GM12891 (cell line): ENCODE measurements around the gene FARP2.

Source experiments
- DNase-seq: peaks from one replicate; pipeline ENCODE4 v3.0.0; 2011; ENCODE audit warnings: low spot score; ENCODE audit not compliant: insufficient read length
- FAIRE-seq: peaks from 2 replicates; lab custom pipeline; 2011; peaks lifted over from hg19 to GRCh38; lab: Jason Lieb, UNC
- PAX5 ChIP-seq: IDR thresholded peaks from 2 replicates; pipeline ENCODE4 v1.6.1; 2011; ENCODE audit warnings: low read length, moderate library complexity, mild to moderate bottlenecking; ENCODE audit not compliant: insufficient read depth, severe bottlenecking
- POLR2A ChIP-seq: IDR thresholded peaks from 2 replicates; pipeline ENCODE4 v1.6.1; 2011; ENCODE audit warnings: low read depth, low read length, control low read depth
- POLR2AphosphoS5 ChIP-seq: IDR thresholded peaks from 2 replicates; pipeline ENCODE4 v1.6.1; 2011; ENCODE audit warnings: low read depth, low read length, control low read depth
- POU2F2 ChIP-seq: IDR thresholded peaks from 2 replicates; pipeline ENCODE4 v1.6.1; 2011; ENCODE audit warnings: low read depth, mild to moderate bottlenecking, control low read depth, low read length, moderate library complexity
- SPI1 ChIP-seq: IDR thresholded peaks from 2 replicates; pipeline ENCODE4 v1.6.1; 2011; ENCODE audit warnings: low read depth, low read length, control low read depth
- TAF1 ChIP-seq: IDR thresholded peaks from 2 replicates; pipeline ENCODE4 v1.6.1; 2011; ENCODE audit warnings: low read depth, low read length, control low read depth

FARP2 gene

GRCh38 chr2:241482126-241482955 is 126.3 kb downstream of the FARP2 start:
- no peak for DNase-seq
- TF ChIP-seq POU2F2 (no peak), PAX5 (no peak), SPI1 (no peak), POLR2AphosphoS5 (no peak), TAF1 (no peak), POLR2A (no peak)
- FAIRE-seq, result no peak

GRCh38 chr2:241483305-241483704 is 127.2 kb downstream of the FARP2 start:
- TF ChIP-seq POLR2A, result no peak
- TF ChIP-seq POU2F2, result no peak
- TF ChIP-seq TAF1, result no peak
- TF ChIP-seq PAX5, result no peak
- FAIRE-seq (no peak), DNase-seq (no peak)

DNA sequence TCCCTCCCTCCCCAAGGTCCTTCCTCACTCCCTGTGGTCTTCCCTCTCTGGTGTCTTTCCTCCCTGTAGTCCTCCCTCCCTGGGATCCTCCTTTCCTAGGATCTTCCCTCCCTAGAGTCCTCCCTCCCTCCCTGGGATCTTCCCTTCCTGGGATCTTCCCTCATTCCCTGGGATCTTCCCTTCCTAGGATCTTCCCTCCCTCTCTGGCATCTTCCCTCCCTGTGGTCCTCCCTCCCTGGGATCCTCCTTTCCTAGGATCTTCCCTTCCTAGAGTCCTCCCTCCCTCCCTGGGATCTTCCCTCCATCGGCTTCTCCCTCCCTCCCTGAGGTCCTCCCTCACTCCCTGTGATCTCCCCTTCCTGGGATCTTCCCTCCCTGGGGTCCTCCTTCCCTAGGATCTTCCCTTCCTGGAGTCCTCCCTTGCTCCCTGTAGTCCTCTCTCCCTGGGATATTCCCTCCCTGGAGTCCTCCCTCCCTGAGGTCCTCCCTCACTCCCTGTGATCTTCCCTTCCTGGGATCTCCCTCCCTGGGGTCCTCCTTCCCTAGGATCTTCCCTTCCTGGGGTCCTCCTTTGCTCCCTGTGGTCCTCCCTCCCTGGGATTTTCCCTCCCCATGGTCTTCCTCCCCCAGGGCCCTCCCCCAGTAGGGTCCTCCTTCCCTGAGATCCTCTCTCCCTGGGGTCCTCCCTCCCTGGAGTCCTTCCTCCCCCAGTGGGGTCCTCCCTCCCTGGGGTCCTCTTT is 129.3 kb downstream of the FARP2 start:
- no peak for DNase-seq
- TF ChIP-seq SPI1, result no peak
- no peak for TF ChIP-seq POLR2A
- TF ChIP-seq POU2F2, result no peak
- no peak for TF ChIP-seq PAX5
- no peak for TF ChIP-seq TAF1
- no peak for TF ChIP-seq POLR2AphosphoS5
- FAIRE-seq, result no peak

- DNase-seq (no peak), FAIRE-seq (no peak)
- TF ChIP-seq POLR2AphosphoS5 (no peak), SPI1 (no peak), POU2F2 (no peak), POLR2A (no peak)
Measured at GRCh38 chr2:241489088-241489487, 133.0 kb downstream of the FARP2 start.

GRCh38 chr2:241489733-241490680 is 133.9 kb downstream of the FARP2 start:
- FAIRE-seq, result no peak
- DNase-seq, result no peak
- TF ChIP-seq POLR2A (no peak), POLR2AphosphoS5 (no peak), TAF1 (no peak), POU2F2 (no peak)

GRCh38 chr2:241490825-241491506 is 134.9 kb downstream of the FARP2 start:
- DNase-seq, result no peak
- TF ChIP-seq POLR2A (no peak), PAX5 (no peak), POU2F2 (no peak), POLR2AphosphoS5 (no peak), SPI1 (no peak), TAF1 (no peak)

GRCh38 chr2:241491549-241492173 is 135.6 kb downstream of the FARP2 start:
- no peak for DNase-seq
- no peak for FAIRE-seq
- no peak for TF ChIP-seq PAX5
- TF ChIP-seq POLR2A, result no peak
- TF ChIP-seq POU2F2, result no peak
- TF ChIP-seq POLR2AphosphoS5, result no peak
- no peak for TF ChIP-seq SPI1
- no peak for TF ChIP-seq TAF1

More at GRCh38 chr2:241490825-241491506, 134.9 kb downstream of the FARP2 start:
- no peak for FAIRE-seq

- no peak for TF ChIP-seq TAF1
- no peak for TF ChIP-seq POLR2AphosphoS5
- TF ChIP-seq SPI1, result no peak
- no peak for TF ChIP-seq PAX5
- TF ChIP-seq POLR2A, result no peak
- no peak for TF ChIP-seq POU2F2
- DNase-seq, result no peak
- FAIRE-seq, result no peak
Measured at GRCh38 chr2:241492174-241492565, 136.1 kb downstream of the FARP2 start.

DNA sequence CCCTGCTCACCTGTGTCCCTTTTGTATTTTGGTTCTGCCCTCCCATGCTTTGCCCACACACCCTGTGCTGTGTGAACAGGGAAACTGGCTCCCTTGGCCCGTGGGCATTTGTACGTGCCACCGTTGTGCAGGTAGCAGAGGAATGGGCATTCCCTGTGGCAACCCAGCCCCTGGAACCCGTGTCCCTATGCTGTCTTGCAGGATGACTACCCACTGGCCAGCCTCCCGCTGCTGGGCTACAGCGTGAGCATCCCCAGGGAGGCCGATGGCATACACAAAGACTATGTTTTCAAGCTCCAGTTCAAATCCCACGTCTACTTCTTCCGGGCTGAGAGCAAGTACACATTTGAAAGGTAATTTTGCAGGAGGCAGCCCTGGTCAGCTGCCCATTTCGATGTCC is 137.0 kb downstream of the FARP2 start:
- TF ChIP-seq POU2F2 (no peak), POLR2A (no peak), SPI1 (no peak), PAX5 (no peak), TAF1 (no peak), POLR2AphosphoS5 (no peak)
- no peak for FAIRE-seq
- no peak for DNase-seq
